Activated gamma-delta T cell treated with anti-CD3 and anti-CD28 coated beads, Interleukin-2, amount 50 U/mL, for 16 hours (primary cell): ENCODE data around the gene KCNQ2.

Source experiments
- DNase-seq: peaks from one replicate; pipeline ENCODE4 v3.0.0-alpha.2; 2020; ENCODE audit warnings: low read depth

Gene KCNQ2

DNA sequence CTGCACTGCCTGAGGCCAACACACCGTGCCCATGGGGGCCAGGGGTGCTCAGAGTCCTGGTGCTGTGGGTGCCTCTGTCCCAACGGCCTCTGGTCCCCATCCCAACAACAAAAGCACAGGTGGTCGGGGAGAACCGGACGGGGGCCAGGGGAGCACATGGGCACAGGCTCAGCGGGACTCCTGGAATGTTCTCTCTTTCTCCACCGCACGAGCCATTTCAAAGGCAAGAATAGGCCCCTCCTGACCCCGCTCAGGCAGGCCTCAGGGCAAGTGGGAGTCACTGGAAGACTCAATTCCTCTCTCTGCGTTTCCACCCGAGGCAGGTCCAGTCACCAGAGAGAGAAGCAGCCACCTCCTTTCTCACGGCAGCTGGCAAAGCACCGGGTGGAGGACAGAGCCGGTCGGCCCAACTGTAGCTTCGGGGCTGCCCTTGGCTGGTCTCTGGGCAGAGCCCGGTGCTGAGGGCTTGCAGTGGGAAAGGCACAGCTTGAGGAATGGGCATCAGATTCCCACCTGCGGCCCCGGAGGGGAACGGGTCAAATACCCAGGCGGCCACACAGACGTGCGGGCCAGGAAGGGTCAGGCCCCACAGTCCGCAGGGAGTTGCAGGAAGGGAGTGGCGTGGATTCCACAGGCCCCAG is 55.2 kb downstream of the KCNQ2 start:
- DNase-seq, result no peak

DNA sequence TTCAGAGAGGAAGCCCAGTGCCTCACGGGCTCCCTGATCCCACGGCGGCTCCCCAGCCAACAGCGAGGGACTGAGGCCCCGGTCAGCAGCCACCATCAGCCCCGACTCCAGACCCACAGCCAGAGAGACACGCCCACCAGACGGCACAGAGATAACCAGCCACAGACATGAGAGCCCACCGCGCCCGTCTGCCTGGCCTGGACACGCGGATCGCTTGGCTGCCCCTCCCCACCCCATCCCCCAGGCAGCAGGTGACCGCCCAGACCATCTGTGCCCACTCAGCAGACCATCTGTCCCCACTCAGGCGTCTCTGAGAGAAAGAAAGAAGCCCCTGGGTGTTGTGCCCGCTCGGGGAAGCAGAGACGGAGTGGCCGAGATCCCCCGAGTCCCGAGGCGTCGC is 55.8 kb downstream of the KCNQ2 start:
- DNase-seq, result no peak

DNA sequence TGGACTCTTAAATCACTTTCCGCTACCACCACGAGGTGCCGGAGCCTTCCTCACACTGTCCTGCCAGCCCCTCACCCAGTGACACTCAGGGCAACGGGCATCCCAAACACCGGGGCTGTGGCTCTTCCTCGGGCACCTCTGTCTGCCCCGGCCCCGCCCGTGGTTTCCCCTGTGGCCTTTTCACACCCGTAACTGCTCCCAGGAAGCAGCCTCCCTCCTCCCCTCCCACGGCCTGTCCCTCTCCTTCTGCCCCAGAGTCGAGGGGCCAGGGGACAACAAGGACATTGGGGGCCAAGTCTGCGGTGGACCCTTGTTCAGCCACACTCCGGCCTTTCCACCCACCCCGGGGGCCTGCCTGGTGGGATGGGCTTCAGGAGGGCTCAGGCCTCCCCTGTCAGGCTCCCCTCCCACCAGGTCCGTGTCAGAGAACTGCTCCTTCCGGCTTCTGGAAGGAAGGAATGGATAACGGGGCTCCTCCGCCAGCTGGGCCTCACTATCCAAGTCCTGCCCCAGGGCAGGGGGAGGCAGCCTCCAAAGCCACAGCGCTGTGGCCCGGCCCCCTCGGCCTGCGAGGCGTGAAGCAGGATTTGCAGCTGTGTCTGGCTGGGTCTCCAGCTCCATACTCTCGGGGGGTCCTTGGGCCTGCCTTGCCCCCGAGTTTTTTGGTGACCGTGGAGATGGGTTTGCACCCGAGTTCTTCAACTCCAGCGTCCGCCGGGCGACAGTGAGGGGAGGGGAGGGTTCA is 56.6 kb downstream of the KCNQ2 start:
- DNase-seq, result no peak

DNA sequence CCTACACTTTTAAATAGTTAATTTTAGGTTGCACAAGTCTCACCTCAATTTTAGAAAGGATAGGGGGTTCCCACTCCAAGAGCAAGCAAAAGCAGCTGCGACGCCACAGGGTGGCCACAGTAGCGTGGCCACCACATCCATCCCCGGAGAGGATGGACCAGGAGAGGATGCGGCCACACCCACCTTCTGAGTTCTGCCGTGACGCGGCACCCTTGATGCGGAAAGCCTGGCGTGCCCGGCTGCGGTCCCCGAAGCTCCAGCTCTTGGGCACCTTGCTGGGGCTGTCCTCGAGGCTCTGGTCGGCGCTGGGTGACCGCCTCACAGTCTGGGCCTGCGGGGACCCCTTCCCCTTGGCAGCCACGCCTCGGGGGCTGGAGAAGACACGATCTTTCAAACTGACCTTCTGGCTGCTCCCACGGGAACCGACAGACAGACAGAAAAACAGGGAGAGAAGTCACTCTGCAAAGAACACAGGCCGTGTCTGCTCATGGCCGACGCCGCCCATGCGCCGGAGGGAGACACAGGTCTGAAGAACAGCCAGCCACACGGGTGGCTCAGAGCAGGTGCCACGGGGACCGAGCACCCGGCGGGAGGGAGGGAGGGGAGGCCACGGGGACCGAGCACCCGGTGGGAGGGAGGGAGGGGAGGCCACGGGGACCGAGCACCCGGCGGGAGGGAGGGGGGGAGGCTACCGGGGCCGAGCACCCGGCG is 57.6 kb downstream of the KCNQ2 start:
- DNase-seq, result no peak

DNA sequence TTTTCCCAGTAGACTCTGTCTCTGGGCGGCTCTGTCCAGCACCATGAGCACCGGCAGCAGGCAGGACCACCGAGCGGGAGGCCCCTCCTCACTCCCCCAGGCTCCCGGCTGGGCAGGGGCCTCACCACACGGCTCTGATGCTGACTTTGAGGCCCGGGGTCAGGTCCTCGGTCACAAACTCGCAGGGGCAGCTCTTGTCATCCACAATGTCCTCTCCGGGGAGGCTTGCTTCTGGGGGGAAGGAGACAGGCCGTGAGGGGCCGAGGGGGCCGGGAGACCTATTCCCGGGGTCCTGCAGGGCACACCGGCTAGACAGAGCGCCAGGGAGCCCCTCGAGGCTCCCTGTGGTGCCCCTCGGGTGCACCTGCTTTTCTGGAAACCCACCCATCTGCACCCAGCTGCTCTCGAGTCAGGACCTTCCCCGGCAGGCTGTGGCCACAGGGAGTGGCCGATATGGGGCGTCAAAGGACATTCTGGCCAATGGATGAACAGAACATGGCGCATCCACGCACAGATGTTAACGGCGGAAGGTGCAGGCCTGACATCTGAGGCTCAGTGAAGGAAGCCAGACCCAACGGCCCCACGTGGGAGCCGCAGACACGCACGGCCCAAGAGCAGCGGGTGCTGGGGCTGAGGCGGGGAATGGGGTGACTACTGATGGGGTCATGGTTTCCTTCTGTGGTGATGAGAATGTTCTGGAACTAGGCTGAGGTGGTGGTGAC is 58.3 kb downstream of the KCNQ2 start:
- no peak for DNase-seq

DNA sequence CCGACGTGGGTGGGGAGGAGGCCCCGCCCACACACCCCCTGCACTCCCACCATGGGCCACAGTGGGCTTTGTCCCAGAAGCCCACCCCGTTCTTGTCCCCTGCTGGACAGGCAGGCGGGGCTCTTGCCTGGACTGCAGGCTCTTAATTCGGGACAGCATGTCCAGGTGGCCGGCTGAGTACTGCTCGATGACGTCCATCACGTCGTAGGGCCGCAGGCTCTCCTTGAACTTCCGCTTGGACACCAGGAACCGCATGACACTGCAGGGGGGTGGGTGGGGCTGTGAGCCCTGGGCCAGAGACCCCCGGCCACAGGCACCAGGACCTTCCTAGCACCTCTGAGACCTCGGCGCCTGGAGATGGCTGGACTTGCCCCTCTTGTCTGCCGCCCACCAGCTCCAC is 59.1 kb downstream of the KCNQ2 start:
- DNase-seq, result no peak

DNA sequence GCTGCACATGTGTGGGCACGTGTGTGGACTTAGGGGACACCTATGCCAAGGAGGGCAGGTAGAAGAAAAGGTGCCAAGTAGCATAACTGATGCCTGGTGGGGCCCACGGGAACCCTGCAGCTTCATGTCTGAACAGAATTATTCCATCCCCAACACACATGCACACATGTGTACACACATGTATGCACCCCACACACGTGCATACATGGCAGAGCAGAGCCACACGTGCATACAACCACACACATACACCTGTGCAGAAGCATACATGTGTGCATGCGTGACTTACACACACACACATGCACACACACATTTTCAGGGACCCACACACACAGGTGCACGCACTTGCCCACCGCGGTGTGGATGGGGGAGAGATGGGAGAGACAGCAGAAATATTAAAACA is 59.6 kb downstream of the KCNQ2 start:
- DNase-seq, result no peak

DNA sequence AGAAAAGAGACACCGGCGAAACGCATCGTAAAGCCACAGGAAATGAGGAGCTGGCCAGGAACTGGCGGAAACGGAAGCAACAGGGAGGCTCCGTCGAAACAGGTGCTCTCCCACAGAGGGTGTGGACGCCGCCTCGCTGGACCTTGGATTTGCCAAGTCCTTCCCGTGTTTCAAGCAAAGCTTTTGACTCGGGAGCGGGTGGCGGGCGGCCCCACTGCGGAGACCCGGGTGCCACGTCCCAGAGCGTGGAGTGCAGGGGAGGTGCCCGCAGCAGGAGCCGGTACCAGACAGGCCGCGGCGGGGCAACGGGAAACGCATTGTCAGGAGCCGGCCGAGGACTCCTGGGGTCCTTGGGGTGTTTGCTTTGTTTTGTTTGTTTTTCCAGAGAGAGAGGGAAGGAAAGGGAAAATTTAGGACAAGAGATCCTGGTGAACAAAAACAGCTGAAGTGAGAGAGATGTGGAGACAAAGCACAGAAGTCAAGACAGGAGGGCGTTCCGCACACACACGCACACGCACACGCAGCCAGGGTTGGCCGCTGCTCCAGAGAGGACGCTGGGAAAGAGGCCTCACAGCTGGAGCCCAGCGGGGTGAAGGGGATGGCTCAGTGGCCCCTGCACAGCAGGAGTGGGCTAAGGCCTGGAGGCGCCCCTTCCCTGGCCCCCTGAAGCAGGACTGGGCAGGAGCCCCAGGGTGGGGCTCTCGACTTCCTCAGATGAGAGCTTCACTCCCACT is 60.4 kb downstream of the KCNQ2 start:
- DNase-seq, result no peak

DNA sequence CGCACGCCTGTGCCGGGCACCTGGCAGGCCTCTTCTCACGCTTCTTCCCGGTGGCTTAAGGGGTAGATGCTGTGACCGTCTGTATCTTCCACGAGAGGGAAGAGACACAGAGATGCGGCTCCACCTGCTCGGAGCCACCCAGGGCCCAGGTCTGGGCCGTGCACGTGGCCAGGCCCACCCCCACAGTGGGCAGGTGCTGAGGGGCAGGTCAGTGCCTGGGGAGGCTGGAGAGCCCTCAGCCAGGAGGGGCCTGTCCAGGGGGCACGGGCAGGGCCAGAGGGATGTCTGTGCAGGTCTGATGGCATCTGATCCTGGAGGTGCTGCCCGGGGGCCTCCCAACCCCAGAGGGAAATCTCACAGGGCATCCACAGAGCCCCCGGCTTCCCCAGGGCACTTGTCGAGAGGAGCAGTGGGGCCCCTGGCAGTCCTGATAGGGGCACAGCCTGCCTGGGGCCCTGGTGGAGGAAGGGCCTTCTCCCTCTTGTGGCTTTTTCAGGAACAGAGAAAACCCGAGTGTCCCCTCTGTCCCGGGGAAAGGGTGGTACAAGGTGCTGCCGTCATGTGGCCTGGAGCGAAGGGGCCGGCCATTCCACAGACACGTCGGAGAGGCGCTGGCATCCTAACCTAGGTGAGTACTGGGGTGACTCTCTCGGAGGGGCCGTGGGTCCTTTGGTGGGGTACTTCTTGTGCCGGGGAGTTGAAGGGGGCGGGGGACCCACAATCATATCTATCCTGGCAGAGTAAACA is 61.1 kb downstream of the KCNQ2 start:
- DNase-seq, result no peak

DNA sequence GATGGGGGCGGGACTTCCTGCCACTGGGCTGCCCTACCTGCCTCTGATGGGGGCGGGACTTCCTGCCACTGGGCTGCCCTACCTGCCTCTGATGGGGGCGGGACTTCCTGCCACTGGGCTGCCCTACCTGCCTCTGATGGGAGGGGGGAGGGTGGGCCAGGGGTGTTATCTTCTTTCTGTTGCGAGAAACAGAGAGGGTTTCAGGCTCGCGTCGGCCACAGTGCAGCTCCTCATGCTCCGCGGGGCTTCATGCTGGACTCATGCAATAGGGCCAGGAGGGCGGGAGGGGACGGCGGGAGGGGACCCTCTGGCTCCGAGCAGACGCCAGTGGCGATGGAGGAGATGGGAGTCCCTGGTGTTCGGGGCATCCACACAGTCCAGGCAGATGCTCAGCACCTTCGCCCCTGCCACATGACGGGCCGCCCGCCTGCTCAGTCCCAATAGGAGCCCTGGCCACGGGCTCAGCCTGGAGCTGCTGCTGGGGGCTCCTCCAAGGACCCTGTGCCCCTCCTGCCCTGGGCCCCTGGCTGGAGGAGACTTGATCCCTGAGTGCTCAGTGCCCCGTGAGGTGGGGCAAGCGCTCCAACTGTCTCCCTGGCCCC is 62.5 kb downstream of the KCNQ2 start:
- no peak for DNase-seq

DNA sequence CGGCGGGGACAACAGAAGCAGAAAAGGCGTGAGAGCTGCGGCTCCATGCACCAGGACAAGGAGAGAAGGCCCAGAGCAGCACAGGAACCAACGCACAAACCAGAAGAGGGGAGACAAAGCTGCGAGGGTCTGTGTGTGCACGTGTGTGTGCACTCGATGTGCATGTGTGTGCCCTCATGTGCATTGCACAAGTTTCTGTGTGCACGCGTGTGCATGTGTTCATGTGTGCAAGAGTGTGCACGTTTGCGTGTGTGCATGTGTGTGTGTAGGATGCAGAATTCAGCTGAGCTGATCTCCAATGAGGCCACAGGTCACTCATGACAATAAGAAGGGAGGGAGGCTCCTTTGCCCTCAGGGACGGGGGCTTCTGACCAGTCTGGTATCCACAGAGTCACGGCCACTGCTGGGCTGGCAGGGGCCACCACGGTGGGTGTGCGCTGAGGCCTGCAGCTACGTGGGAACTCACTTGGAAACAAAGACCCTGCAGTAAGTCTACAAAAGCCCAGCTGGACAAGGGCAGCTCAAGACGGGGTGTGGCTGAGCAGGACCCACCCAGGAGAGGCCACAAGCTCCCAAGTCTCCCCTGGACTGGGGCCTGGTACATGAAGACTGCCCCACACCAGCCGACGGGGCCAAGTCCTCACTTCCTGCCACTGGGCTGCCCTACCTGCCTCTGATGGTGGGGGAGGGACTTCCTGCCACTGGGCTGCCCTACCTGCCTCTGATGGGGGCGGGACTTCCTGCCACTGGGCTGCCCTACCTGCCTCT is 63.2 kb downstream of the KCNQ2 start:
- DNase-seq, result no peak

DNA sequence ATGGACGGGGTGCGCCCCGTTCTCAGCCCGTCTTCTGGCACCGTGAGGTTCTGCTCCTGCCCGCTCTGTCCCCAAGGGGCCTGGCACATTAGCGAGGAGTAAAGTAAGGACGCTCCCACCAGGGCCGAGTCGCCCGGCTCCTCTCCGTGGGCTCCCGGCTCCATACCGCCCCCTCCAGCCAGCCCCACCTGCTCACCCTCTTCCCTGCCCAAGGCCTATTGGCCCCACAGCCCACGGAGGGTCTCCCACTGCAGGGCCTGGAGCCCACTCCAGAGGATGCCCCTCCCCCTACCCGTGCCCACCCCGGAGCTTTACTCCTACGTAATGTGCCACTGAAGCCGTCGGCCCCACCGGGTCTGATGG is 63.8 kb downstream of the KCNQ2 start:
- no peak for DNase-seq

DNA sequence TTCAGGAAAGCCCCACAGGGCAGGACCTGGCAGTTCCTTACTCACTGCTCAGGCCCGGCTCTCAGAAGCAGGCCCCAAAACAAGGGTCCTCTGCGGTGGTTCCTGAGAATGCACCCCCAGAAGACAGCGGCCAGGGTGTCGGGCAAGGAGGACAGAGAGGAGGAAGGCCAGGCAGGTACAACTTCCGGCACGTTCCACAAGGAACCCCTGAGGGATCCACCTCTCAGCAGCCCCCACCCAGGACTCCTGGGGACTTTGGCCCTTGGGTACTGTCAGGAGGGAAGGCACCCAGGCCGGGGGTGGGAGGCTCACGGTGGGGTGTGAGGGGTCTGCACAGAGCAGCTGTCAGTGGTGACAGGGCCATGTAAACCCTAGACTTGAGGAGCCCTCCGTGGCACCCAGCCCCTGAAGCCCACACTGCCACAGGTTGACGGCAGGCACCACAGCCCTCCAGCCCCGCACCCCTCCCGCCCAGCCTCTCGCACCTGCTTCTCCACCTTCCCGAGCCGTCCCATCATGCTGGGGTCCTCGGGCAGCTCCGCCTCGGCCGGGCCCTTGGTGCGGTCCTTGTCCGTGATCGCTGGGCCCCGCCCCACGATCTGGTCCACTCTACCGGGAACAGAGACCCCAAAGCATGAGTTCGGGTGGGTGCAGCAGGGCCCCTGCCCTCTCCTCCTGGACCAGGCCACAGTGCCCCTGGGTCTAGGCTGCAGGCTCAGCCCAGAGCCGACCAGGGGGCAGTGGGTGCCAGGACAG is 64.3 kb downstream of the KCNQ2 start:
- no peak for DNase-seq

DNA sequence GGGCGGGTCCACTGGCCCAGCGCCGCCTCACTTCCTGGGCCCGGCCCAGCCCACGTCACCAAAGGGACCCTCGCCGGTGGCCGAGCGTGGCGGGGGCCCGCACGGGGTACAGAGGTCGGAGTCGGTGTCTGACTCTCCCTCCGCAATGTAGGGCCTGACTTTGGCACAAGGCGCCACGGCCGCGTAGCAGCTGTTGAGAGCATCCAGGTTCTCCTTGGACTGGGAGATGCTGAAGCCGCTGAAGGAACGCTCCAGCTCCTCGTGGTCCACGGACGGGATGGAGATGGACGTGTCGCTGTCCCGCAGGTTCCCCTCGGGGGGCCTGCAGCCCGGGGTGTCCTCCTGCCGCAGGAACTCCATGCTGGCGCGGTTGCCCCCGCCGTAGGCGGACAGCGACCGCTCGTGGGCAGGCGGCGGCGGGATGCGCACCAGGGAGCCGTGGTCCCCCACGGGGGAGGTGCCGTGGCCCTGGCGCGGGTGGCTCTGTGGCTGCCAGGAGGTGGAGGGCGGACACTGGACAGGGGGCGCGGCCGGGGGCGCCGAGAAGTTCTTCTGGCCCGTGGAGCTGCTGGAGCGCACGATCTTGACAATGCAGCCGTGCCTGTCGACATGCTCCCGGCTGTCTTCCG is 65.7 kb downstream of the KCNQ2 start:
- no peak for DNase-seq

DNA sequence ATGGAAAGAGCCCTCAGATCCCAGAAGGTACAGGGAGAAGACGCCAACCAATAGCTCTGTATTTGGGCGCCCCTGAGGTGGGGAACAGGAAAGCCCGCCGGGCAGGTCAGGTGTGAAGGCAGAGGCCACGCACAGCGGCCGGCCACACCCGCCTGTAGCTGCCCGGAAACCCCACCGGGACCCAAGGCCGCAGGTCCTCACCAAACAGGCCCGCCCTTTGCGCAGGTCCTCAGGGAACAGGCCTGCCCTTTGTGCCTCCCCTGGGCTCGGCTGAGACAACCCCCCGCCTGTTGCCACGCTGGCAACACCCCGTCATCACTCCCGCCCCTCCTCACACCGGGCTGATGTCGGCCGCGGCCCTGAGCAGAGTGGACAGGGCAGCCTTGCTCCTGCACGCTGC is 66.4 kb downstream of the KCNQ2 start:
- DNase-seq, result no peak

DNA sequence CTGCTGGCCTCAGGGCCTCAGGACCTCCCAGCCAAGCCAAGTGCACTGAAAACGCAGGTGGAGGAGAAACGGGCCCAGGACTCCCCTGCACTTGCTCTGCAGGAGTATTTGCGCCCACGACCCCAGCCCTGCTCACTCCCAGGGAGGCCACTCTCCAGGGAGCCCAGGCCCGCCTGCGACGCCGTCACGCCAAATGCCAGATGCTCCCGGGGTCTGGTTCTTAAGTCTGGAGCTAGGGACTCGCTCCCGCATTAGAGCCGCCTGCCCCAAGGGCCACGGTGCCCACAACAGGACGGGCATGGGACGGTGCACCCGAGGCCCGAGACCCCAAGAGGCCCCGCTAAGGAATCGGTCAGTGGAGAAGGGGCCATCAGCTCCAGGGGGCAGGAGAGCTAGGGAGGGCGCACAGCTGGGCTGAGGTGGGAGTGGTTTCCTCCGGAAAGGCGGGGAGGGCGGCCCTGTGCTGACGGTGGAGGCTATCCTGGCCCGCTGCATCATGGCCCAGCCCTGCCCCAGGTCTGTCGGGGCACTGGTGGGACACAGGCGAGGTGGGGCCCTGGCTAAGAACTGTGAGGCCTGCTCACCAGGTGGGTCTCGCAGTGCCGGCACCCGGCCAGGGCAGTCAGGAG is 67.2 kb downstream of the KCNQ2 start:
- DNase-seq, result no peak

DNA sequence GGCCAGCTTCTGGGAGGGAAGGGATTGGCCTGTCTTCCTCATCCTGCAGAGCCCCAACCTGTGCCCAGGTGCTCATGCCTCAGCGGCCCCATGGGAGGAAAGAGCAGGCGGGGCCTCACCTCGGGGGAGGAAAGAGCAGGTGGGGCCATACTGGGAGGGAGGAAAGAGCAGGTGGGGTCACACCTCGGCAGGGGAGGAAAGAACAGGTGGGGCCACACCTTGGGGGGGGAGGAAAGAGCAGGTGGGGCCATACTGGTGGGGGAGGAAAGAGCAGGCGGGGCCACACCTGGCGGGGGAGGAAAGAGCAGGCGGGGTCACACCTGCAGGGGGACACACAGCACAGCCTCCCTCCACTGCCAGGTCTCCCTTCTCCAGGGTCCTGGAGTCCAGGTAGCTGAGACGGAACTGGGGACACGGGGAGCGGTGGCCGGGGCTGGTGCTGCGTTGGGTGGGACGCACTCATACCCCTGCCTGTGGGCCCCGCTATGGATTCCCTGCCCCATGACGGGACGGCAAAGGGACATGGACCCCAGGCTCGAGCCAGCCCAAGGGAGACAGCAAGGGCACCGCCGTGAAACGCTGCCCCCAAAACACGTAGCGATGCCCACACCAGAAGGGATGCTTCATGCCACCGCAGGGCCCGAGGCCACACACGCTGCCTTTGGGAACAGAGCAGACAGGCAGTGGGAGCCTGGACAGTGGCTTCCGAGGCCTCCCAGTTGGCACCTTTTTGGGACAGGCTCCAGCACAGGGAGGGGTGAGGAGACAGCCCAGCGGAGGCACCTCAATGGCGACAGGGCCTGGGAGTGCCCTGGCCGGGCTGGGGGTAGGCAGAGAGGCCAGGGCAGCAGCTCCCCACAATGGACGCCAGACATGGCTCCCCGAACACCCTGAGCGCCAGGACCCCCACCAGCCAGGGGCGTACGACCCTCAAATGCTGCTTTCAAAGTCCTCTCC is 68.0 kb downstream of the KCNQ2 start:
- DNase-seq, result no peak
